ENCODE measurements around the gene ARID2. TPM values are rescaled to one million over a fixed set of nuclear protein-coding genes. Genes with fewer than 3 reads are reported as not detected.

Gene ARID2
- total RNA-seq, 3 donors from 2014 or later, result 28.9 to 46.4 (median 43.3) TPM

DNA sequence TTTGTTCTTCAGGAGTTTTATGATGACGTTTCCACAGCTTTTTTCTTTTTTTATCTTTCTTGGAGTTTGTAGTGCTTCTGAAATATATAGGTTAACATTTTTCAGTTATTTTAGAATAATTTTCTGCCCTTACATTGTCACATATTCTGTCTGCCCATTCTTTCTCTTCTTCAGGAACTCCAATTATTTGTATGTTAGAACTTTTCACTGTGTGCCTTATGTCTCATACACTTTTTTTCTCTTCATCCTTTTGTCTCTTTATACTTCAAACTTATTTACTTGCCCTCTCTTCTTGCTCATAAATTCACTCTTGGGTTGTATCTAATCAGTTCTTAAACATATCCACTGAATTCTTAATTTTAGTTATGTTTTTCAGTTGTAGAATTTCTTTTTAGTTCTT, 105.3 kb downstream of the ARID2 start:
- ATAC-seq, result no peak
- Histone ChIP-seq H3K36me3 (ENCODE audit: low read depth) (no peaks in the 10 kb centered on the region), H3K9me3 (no peaks in the 10 kb centered on the region), H3K4me1 (ENCODE audit: low read depth) (peaks cover 7% of the 10 kb centered on the region), H3K4me3 (no peak overlapping the region)
- intact Hi-C loops (cut with DNase I, micrococcal nuclease), result no loop called here
- TF ChIP-seq, protein P1, sequence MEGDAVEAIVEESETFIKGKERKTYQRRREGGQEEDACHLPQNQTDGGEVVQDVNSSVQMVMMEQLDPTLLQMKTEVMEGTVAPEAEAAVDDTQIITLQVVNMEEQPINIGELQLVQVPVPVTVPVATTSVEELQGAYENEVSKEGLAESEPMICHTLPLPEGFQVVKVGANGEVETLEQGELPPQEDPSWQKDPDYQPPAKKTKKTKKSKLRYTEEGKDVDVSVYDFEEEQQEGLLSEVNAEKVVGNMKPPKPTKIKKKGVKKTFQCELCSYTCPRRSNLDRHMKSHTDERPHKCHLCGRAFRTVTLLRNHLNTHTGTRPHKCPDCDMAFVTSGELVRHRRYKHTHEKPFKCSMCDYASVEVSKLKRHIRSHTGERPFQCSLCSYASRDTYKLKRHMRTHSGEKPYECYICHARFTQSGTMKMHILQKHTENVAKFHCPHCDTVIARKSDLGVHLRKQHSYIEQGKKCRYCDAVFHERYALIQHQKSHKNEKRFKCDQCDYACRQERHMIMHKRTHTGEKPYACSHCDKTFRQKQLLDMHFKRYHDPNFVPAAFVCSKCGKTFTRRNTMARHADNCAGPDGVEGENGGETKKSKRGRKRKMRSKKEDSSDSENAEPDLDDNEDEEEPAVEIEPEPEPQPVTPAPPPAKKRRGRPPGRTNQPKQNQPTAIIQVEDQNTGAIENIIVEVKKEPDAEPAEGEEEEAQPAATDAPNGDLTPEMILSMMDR (IDR thresholded peaks at IDR 0.05), result no peak
- no peak for DNase-seq

DNA sequence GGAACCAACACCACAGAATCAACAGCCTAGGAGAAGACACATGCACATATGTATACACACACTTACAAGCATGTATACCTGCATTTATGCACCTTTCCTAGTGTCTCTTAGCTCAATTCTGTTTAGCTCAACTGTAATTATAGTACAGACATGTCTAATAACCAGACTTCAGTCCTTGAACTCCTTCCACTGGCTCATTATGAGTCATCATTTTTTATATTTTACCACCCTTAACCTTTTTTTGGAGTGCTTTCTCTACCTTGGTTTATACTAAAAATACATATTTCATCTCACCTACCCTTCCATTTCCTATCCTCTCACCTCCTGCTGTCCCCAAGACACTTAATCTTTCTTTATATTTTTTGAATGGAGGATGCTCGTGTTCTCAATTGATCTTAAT, 110.4 kb downstream of the ARID2 start:
- H3K4me1 ChIP-seq (ENCODE audit: low read depth), result no peaks in the 10 kb centered on the region
- no peak for DNase-seq
- H3K4me3 ChIP-seq, result no peak overlapping the region
- TF ChIP-seq, protein P1 (IDR thresholded peaks at IDR 0.05), result no peak
- no peaks in the 10 kb centered on the region for H3K9me3 ChIP-seq
- no peak for ATAC-seq
- no peaks in the 10 kb centered on the region for H3K36me3 ChIP-seq (ENCODE audit: low read depth)
- intact Hi-C loops (cut with DNase I, micrococcal nuclease), result no loop called here

DNA sequence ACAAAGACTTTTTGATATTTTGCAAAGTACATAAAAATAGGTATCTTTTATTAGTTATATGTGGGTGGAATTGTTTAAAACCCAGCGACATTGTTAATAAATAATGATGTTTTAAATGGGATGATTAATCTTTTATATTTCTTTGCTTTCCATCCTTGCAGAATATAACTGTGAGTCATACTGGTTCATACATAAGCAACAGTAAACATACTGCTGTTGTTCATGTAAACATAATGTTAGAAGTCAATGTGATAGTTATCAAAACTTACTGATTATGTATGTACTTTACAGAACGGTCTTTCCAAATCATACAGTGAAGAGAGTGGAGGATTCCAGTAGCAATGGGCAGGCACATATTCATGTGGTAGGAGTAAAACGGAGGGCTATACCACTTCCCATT, 119.8 kb downstream of the ARID2 start:
- Histone ChIP-seq H3K4me1 (ENCODE audit: low read depth) (no peaks in the 10 kb centered on the region), H3K4me3 (no peak overlapping the region), H3K9me3 (no peaks in the 10 kb centered on the region), H3K36me3 (ENCODE audit: low read depth) (peaks cover 17% of the 10 kb centered on the region)
- DNase-seq, result no peak
- intact Hi-C loops (cut with DNase I, micrococcal nuclease), result no loop called here
- TF ChIP-seq, protein P1 (IDR thresholded peaks at IDR 0.05), result no peak
- no peak for ATAC-seq

DNA sequence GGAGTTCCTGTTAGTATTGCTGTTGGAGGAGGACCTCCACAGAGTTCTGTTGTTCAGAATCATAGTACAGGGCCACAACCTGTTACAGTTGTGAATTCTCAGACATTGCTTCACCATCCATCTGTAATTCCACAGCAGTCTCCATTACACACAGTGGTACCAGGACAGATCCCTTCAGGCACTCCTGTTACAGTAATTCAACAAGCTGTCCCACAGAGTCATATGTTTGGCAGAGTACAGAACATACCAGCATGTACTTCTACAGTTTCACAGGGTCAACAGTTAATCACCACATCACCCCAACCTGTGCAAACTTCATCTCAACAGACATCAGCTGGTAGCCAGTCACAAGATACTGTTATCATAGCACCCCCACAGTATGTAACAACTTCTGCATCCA, 120.8 kb downstream of the ARID2 start:
- Histone ChIP-seq H3K36me3 (ENCODE audit: low read depth) (peaks cover 17% of the 10 kb centered on the region), H3K9me3 (no peaks in the 10 kb centered on the region), H3K4me1 (ENCODE audit: low read depth) (no peaks in the 10 kb centered on the region), H3K4me3 (no peak overlapping the region)
- TF ChIP-seq, protein P1 (IDR thresholded peaks at IDR 0.05), result no peak
- DNase-seq, result no peak
- intact Hi-C loops (cut with DNase I, micrococcal nuclease), result no loop called here
- no peak for ATAC-seq

DNA sequence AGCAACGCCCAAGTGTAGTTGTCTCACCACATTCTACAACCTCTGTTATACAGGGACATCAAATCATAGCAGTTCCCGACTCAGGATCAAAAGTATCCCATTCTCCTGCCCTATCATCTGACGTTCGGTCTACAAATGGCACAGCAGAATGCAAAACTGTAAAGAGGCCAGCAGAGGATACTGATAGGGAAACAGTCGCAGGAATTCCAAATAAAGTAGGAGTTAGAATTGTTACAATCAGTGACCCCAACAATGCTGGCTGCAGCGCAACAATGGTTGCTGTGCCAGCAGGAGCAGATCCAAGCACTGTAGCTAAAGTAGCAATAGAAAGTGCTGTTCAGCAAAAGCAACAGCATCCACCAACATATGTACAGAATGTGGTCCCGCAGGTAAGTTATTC, 123.0 kb downstream of the ARID2 start:
- TF ChIP-seq, protein P1 (IDR thresholded peaks at IDR 0.05), result no peak
- intact Hi-C loops (cut with DNase I, micrococcal nuclease), result no loop called here
- ATAC-seq (no peak), DNase-seq (no peak)
- Histone ChIP-seq H3K36me3 (ENCODE audit: low read depth) (peaks cover 17% of the 10 kb centered on the region), H3K4me3 (no peak overlapping the region), H3K9me3 (no peaks in the 10 kb centered on the region), H3K4me1 (ENCODE audit: low read depth) (no peaks in the 10 kb centered on the region)

DNA sequence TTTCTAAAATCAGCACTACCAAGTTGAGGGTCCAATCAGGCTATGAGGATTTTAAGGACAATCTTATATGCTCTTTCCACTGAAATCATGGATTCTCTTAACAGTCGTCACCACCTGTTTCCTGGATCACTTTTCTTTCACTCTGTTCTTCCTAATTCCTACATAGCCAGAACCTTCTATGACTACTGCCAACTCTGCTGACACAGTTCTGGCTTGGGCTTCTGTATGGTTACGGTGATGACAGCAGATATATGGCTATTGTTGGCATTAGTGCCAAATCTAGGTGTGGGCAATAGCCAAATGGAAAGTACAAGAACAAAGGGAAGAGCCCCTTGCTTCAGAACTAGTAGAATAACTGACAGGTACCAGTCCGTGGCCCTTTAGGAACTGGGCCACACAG, 124.0 kb downstream of the ARID2 start:
- no peaks in the 10 kb centered on the region for H3K9me3 ChIP-seq
- ATAC-seq, result no peak
- intact Hi-C loops (cut with DNase I, micrococcal nuclease), result no loop called here
- DNase-seq, result no peak
- TF ChIP-seq, protein P1 (IDR thresholded peaks at IDR 0.05), result no peak
- H3K36me3 ChIP-seq (ENCODE audit: low read depth), result peaks cover 17% of the 10 kb centered on the region
- no peaks in the 10 kb centered on the region for H3K4me1 ChIP-seq (ENCODE audit: low read depth)
- H3K4me3 ChIP-seq, result no peak overlapping the region
